Measurements from ENCODE around the gene PLSCR2.

PLSCR2 gene

GRCh38 chr3:146387566-146387965, 81.8 kb downstream of the PLSCR2 start:
- H3K27me3 ChIP-seq (ENCODE audit: insufficient read depth, insufficient read length) = no peaks in the 10 kb centered on the region
- no peak overlapping the region for H3K4me3 ChIP-seq (ENCODE audit: insufficient read length, low read depth)
- DNase-seq (ENCODE audit: low read depth, low spot score) = no peak
- H3K4me1 ChIP-seq (ENCODE audit: insufficient read depth, insufficient read length) = no peaks in the 10 kb centered on the region
- H3K9ac ChIP-seq (ENCODE audit: insufficient read length, low read depth) = no peak overlapping the region
- no peaks in the 10 kb centered on the region for H3K36me3 ChIP-seq (ENCODE audit: insufficient read depth, insufficient read length, low read length)
- no peak for TF ChIP-seq YY1 (IDR thresholded peaks at IDR 0.05; ENCODE audit: insufficient read depth, insufficient read length)
- TF ChIP-seq SUZ12 (IDR thresholded peaks at IDR 0.05; ENCODE audit: extremely low read depth, insufficient read depth, insufficient read length) = no peak
- no peak for TF ChIP-seq ZNF274 (IDR thresholded peaks at IDR 0.05; ENCODE audit: low read depth, low read length)
- H3K9me3 ChIP-seq (ENCODE audit: insufficient read depth, low read length) = no peaks in the 10 kb centered on the region

GRCh38 chr3:146386936-146387335, 82.4 kb downstream of the PLSCR2 start:
- Histone ChIP-seq H3K9ac (ENCODE audit: insufficient read length, low read depth) (no peak overlapping the region), H3K27me3 (ENCODE audit: insufficient read depth, insufficient read length) (no peaks in the 10 kb centered on the region), H3K4me3 (ENCODE audit: insufficient read length, low read depth) (no peak overlapping the region), H3K9me3 (ENCODE audit: insufficient read depth, low read length) (no peaks in the 10 kb centered on the region), H3K4me1 (ENCODE audit: insufficient read depth, insufficient read length) (no peaks in the 10 kb centered on the region), H3K36me3 (ENCODE audit: insufficient read depth, insufficient read length, low read length) (no peaks in the 10 kb centered on the region)
- DNase-seq (ENCODE audit: low read depth, low spot score) = no peak
- TF ChIP-seq SUZ12 (IDR thresholded peaks at IDR 0.05; ENCODE audit: extremely low read depth, insufficient read depth, insufficient read length) (no peak), ZNF274 (IDR thresholded peaks at IDR 0.05; ENCODE audit: low read depth, low read length) (no peak), YY1 (IDR thresholded peaks at IDR 0.05; ENCODE audit: insufficient read depth, insufficient read length) (no peak)

- H3K9me3 ChIP-seq (ENCODE audit: insufficient read depth, low read length) = no peaks in the 10 kb centered on the region
- H3K27me3 ChIP-seq (ENCODE audit: insufficient read depth, insufficient read length) = no peaks in the 10 kb centered on the region
- no peak overlapping the region for H3K9ac ChIP-seq (ENCODE audit: insufficient read length, low read depth)
- no peaks in the 10 kb centered on the region for H3K36me3 ChIP-seq (ENCODE audit: insufficient read depth, insufficient read length, low read length)
- TF ChIP-seq YY1 (IDR thresholded peaks at IDR 0.05; ENCODE audit: insufficient read depth, insufficient read length) = no peak
- no peak for TF ChIP-seq SUZ12 (IDR thresholded peaks at IDR 0.05; ENCODE audit: extremely low read depth, insufficient read depth, insufficient read length)
- TF ChIP-seq ZNF274 (IDR thresholded peaks at IDR 0.05; ENCODE audit: low read depth, low read length) = no peak
- H3K4me1 ChIP-seq (ENCODE audit: insufficient read depth, insufficient read length) = no peaks in the 10 kb centered on the region
- no peak for DNase-seq (ENCODE audit: low read depth, low spot score)
- no peak overlapping the region for H3K4me3 ChIP-seq (ENCODE audit: insufficient read length, low read depth)
These were observed 84.6 kb downstream of the PLSCR2 start for GRCh38 chr3:146384786-146385185.

Data from NT2/D1 (cell line).